ENCODE data around the gene SMARCA4.
A peak's percentile ranks its signal among the peaks of the same experiment; 100 is the strongest.

The SMARCA4 gene

GRCh38 chr19:11031421-11032070 lies 70.7 kb downstream of the SMARCA4 start:
- TF ChIP-seq CTCF (IDR thresholded peaks at IDR 0.05; ENCODE audit: control insufficient read depth, insufficient read depth, low read depth, low read length, missing control alignments) = no peak
- no peak for DNase-seq (ENCODE audit: low read depth)
- H3K4me3 ChIP-seq (ENCODE audit: control insufficient read depth, low read depth, low read length) = no peak overlapping the region

- no peak for DNase-seq (ENCODE audit: low read depth)
- no peak overlapping the region for H3K4me3 ChIP-seq (ENCODE audit: control insufficient read depth, low read depth, low read length)
- TF ChIP-seq CTCF (IDR thresholded peaks at IDR 0.05; ENCODE audit: control insufficient read depth, insufficient read depth, low read depth, low read length, missing control alignments) = no peak
These were observed 72.4 kb downstream of the SMARCA4 start for GRCh38 chr19:11033251-11033650.

- no peak for DNase-seq (ENCODE audit: low read depth)
- no peak for TF ChIP-seq CTCF (IDR thresholded peaks at IDR 0.05; ENCODE audit: control insufficient read depth, insufficient read depth, low read depth, low read length, missing control alignments)
- H3K4me3 ChIP-seq (ENCODE audit: control insufficient read depth, low read depth, low read length) = no peak overlapping the region
These were observed 72.9 kb downstream of the SMARCA4 start for GRCh38 chr19:11033763-11034162.

- H3K4me3 ChIP-seq (ENCODE audit: control insufficient read depth, low read depth, low read length) = no peak overlapping the region
- DNase-seq (ENCODE audit: low read depth) = no peak
- TF ChIP-seq CTCF (IDR thresholded peaks at IDR 0.05; ENCODE audit: control insufficient read depth, insufficient read depth, low read depth, low read length, missing control alignments) = no peak
These were observed 73.8 kb downstream of the SMARCA4 start for GRCh38 chr19:11034449-11035213.

GRCh38 chr19:11035441-11036377 lies 74.9 kb downstream of the SMARCA4 start:
- H3K4me3 ChIP-seq (ENCODE audit: control insufficient read depth, low read depth, low read length) = no peak overlapping the region
- TF ChIP-seq CTCF (IDR thresholded peaks at IDR 0.05; ENCODE audit: control insufficient read depth, insufficient read depth, low read depth, low read length, missing control alignments) = peak; percentile 93

GRCh38 chr19:11038511-11038910 lies 77.7 kb downstream of the SMARCA4 start:
- DNase-seq (ENCODE audit: low read depth) = no peak

More at GRCh38 chr19:11035441-11036377, 74.9 kb downstream of the SMARCA4 start:
- DNase-seq (ENCODE audit: low read depth) = peak; percentile 25

More at GRCh38 chr19:11038511-11038910, 77.7 kb downstream of the SMARCA4 start:
- TF ChIP-seq CTCF (IDR thresholded peaks at IDR 0.05; ENCODE audit: control insufficient read depth, insufficient read depth, low read depth, low read length, missing control alignments) = no peak
- no peak overlapping the region for H3K4me3 ChIP-seq (ENCODE audit: control insufficient read depth, low read depth, low read length)
